ENCODE measurements around the gene USP40. TPM values are rescaled to one million over a fixed set of nuclear protein-coding genes. Genes with fewer than 3 reads are reported as not detected.

USP40 gene
- total and polyA plus RNA-seq, 4 donors: 16.7 to 80.4 (median 35.7) TPM

- ATAC-seq (ENCODE audit: insufficient read depth, low FRiP score): no peak
- no peak for DNase-seq
- 95 to 97% methylated on average over 19 of the region's 19 CpGs for WGBS, 2 donors
Measured at GRCh38 chr2:233473386-233473791, 93.2 kb downstream of the USP40 start.

GRCh38 chr2:233471291-233472035, 95.1 kb downstream of the USP40 start:
- Histone ChIP-seq H3K27ac (ENCODE audit: low read depth in 1 of 2, low read length in 1 of 2) (no peak overlapping the region), H3K36me3 (ENCODE audit: control insufficient read depth in 4 of 4, insufficient read depth in 4 of 4, low read length in 4 of 4) (peaks cover 3 to 44% (median 24%) of the 10 kb centered on the region in 4 donors)
- DNase-seq: no peak

More at GRCh38 chr2:233473386-233473791, 93.2 kb downstream of the USP40 start:
- H3K4me1 ChIP-seq (ENCODE audit: control insufficient read depth in 5 of 5, insufficient read depth in 5 of 5, low read length in 5 of 5): peaks cover 0 to 13% (median 3%) of the 10 kb centered on the region in 5 donors
- H3K9ac ChIP-seq (ENCODE audit: insufficient read depth in 1 of 2, low read length in 2 of 2): no peak overlapping the region
- H3K27ac ChIP-seq (ENCODE audit: low read depth in 1 of 2, low read length in 1 of 2): no peak overlapping the region
- no peak overlapping the region for H3K4me3 ChIP-seq
- no peak for TF ChIP-seq CTCF (IDR thresholded peaks at IDR 0.05; ENCODE audit: control extremely low read depth, extremely low read depth)
- no peaks in the 10 kb centered on the region for H3K9me3 ChIP-seq (ENCODE audit: control insufficient read depth in 4 of 4, insufficient read depth in 3 of 4, low read length in 3 of 4)
- H3K36me3 ChIP-seq (ENCODE audit: control insufficient read depth in 4 of 4, insufficient read depth in 4 of 4, low read length in 4 of 4): peaks cover 5 to 51% (median 18%) of the 10 kb centered on the region in 4 donors
- H3K27me3 ChIP-seq (ENCODE audit: control insufficient read depth in 3 of 3, insufficient read depth in 3 of 3, low read length in 2 of 3): no peaks in the 10 kb centered on the region

GRCh38 chr2:233470839-233471238, 95.7 kb downstream of the USP40 start:
- TF ChIP-seq CTCF (IDR thresholded peaks at IDR 0.05; ENCODE audit: control extremely low read depth, extremely low read depth): no peak
- Histone ChIP-seq H3K27me3 (ENCODE audit: control insufficient read depth in 3 of 3, insufficient read depth in 3 of 3, low read length in 2 of 3) (no peaks in the 10 kb centered on the region), H3K9ac (ENCODE audit: insufficient read depth in 1 of 2, low read length in 2 of 2) (no peak overlapping the region), H3K36me3 (ENCODE audit: control insufficient read depth in 4 of 4, insufficient read depth in 4 of 4, low read length in 4 of 4) (peaks cover 3 to 41% (median 22%) of the 10 kb centered on the region in 4 donors), H3K4me1 (ENCODE audit: control insufficient read depth in 5 of 5, insufficient read depth in 5 of 5, low read length in 5 of 5) (peaks cover 0 to 13% (median 3%) of the 10 kb centered on the region in 5 donors), H3K4me3 (no peak overlapping the region), H3K9me3 (ENCODE audit: control insufficient read depth in 4 of 4, insufficient read depth in 3 of 4, low read length in 3 of 4) (no peaks in the 10 kb centered on the region), H3K27ac (ENCODE audit: low read depth in 1 of 2, low read length in 1 of 2) (no peak overlapping the region)
- DNase-seq (no peak), ATAC-seq (ENCODE audit: insufficient read depth, low FRiP score) (no peak)
- 94 to 95% methylated on average over 14 of the region's 14 CpGs for WGBS, 2 donors

More at GRCh38 chr2:233471291-233472035, 95.1 kb downstream of the USP40 start:
- TF ChIP-seq CTCF (IDR thresholded peaks at IDR 0.05; ENCODE audit: control extremely low read depth, extremely low read depth): no peak
- H3K4me1 ChIP-seq (ENCODE audit: control insufficient read depth in 5 of 5, insufficient read depth in 5 of 5, low read length in 5 of 5): peaks cover 0 to 13% (median 3%) of the 10 kb centered on the region in 5 donors
- no peaks in the 10 kb centered on the region for H3K9me3 ChIP-seq (ENCODE audit: control insufficient read depth in 4 of 4, insufficient read depth in 3 of 4, low read length in 3 of 4)
- H3K9ac ChIP-seq (ENCODE audit: insufficient read depth in 1 of 2, low read length in 2 of 2): no peak overlapping the region
- ATAC-seq (ENCODE audit: insufficient read depth, low FRiP score): no peak
- WGBS, 2 donors: 94 to 95% methylated on average over 12 of the region's 12 CpGs
- no peaks in the 10 kb centered on the region for H3K27me3 ChIP-seq (ENCODE audit: control insufficient read depth in 3 of 3, insufficient read depth in 3 of 3, low read length in 2 of 3)
- no peak overlapping the region for H3K4me3 ChIP-seq

Measured in lung (tissue), 12 donors.